Measurements from ENCODE around the gene TFDP1.
"Not testable (repeated sequence)": the region's sequence is repeated elsewhere in the genome, so short reads cannot be mapped to it uniquely, and the experiment has no call there.

TFDP1 gene

DNA sequence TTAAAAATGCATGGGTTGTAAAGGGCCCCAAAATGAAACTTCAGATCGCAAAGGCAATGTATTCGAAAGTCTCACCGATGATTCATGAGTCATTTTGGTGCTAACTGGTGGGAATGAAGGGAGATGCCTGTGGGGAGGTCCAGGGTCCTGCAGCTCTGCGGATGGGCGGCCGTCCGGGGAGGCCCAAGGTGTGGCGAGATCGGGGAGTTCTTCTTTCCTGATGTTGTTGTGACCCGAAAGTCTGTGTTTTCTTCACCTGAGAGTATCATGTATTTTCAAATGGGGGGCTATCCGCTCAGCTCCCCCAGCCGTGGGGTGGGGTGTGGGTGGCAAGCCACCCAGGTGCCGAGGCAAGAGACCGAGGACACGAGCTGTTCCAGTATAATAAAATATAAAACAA, 36.5 kb downstream of the TFDP1 start:
- FAIRE-seq, result no peak

DNA sequence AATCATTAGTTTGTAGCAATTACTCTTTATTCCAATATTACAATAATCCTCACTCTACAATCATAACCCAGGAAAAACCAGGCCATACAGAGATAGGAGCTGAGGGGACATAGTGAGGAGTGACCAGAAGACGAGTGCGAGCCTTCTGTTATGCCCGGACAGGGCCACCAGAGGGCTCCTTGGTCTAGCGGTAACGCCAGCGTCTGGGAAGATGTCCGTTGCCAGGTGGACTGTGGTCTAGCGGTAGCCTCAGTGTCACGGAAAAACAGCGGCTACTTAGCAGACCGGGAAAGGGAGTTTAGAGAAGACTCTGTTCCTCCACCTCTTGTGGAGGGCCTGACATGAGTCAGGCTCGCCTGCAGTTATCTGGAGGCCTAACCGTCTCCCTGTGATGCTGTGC, 36.9 kb downstream of the TFDP1 start:
- not testable (repeated sequence) for FAIRE-seq

DNA sequence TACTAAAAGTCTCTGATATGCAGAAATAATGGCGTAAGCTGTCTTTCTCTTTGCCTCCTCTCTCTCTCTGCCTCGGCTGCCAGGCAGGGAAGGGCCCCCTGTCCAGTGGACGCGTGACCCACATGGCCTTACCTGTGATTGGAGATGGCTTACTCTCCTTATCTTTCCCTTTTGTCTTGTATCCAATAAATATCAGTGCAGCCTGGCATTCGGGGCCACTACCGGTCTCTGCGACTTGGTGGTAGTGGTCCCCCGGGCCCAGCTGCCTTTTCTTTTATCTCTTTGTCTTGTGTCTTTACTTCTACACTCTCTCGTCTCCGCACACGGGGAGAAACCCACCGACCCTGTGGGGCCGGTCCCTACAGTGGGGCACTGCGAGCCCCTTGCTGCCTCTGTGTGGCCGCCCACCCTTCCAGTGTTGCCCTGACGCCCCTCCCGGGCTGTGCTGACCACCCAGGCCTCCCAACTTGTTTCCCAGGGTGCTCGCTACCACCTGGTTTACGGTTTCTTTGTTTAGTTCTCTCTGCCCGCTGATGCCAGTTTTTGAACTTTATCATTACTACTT, 37.5 kb downstream of the TFDP1 start:
- FAIRE-seq, result not testable (repeated sequence)

DNA sequence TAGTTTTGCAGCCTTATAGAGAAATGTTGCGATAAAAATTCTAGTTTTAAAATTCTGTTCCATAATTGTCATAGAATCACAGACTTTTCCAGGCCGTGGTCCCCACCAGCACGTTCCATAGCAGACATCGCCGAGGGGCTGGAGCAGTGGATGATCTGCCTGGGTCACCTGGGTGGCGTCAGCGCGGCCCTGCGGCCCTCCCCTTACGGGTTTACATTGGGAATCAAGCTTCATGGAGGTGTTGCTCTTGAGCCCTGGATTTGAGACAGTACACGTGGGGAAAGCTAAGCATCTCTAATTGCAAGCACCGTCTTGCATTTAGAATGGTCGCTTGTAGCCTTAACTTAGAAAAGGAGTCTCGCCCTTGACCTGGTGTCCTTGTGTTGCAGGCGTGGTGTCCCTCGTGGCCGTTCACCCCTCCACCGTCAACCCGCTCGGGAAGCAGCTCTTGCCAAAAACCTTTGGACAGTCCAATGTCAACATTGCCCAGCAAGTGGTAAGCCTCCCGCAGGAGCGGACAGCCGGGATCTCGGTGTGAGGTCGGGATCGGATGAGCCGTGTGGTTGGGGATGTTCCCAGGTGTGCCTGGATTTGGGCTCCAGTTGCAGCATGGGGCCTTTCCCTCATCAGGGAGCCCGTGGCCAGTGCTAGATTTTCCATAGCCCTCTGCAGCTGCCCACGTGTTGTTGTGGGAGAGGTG, 38.4 kb downstream of the TFDP1 start:
- no peak for FAIRE-seq

DNA sequence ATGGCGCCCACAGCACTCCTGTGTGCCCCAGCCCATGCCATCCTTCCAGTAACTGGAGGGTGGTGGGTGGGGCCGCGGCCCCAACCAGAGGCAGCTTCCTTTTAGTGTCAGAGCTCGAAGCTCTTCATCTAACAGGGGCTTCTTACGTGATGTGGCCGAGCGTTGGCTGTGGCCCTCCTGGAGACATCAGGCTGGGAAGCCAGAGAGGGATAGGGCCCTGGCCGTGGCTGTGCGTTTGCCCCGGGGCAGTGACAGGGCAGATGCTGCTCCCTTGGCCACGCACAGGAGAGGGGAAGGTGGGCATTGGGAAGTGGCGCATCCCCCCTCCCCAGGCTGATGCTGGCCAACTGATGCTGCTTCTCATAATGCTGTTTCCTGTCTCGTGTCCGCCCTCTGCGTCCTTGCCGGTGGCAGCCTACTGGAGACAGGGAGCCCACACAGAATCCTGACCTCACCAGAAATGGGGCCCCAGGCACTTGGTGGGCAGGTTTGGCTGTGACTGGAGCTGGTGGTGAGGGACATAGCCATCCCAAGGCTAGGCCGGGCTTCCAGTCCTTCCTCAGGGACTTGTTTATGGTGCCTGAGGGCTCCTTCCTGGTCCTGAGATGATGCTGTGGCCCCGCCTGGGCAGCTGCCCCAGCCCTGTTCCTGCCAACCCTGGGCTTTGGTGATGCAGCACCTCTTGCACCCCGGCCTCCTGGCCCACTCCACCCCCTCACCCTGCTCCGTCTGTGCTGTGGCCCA, 39.1 kb downstream of the TFDP1 start:
- no peak for FAIRE-seq

DNA sequence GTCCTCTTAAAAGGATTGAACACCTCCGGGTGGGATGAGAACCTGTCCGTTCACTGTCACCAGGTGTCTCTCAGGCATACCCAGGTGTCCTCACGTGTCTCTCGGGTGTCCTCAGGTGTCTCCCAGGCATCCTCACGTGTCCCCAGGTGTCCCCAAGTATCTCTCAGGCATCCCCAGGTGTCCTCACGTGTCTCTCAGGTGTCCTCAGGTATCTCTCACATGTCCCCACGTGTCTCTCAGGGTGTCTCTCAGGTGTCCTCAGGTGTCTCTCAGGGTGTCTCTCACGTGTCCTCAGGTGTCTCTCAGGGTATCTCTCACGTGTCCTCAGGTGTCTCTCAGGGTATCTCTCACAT, 39.7 kb downstream of the TFDP1 start:
- no peak for FAIRE-seq

DNA sequence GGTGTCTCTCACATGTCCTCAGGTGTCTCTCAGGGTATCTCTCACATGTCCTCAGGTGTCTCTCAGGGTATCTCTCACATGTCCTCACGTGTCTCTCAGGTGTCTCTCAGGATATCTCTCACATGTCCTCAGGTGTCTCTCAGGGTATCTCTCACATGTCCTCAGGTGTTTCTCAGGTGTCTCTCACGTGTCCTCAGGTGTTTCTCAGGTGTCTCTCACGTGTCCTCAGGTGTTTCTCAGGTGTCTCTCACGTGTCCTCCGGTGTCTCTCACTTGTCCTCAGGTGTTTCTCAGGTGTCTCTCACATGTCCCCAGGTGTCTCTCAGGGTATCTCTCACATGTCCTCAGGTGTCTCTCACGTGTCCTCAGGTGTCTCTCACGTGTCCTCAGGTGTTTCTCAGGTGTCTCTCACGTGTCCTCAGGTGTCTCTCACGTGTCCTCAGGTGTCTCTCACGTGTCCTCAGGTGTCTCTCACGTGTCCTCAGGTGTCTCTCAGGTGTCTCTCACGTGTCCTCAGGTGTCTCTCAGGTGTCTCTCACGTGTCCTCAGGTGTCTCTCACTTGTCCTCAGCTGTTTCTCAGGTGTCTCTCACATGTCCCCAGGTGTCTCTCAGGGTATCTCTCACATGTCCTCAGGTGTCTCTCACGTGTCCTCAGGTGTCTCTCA, 40.2 kb downstream of the TFDP1 start:
- FAIRE-seq, result not testable (repeated sequence)

DNA sequence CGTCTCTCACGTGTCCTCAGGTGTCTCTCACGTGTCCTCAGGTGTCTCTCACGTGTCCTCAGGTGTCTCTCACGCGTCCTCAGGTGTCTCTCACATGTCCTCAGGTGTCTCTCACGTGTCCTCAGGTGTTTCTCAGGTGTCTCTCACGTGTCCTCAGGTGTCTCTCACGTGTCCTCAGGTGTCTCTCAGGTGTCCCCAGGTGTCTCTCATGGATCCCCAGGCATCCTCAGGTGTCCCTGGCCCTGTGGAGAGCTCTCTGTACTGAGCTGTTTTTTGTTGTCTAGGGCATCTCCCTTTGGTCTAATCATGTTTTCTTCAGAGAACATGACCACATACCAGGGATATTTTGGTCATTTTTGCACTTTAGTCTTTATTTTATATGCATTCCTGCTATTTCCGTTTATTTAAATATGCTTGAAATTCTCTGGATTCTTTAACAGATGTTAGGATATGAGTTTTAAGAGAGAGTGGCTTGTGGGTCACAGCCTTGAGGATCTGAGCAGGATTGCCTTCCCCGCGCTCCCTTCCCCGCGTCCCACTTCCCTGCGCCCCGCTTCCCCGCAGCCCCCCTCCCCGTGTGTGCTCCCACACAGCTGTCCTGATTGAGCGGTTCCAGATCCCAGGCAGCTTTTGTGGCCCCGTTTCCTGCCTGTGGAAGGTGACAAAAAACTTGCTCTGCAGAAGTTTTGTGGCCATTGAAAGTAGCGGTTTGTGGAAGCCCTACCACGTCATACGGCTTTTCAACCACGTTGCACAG, 41.6 kb downstream of the TFDP1 start:
- FAIRE-seq, result no peak

DNA sequence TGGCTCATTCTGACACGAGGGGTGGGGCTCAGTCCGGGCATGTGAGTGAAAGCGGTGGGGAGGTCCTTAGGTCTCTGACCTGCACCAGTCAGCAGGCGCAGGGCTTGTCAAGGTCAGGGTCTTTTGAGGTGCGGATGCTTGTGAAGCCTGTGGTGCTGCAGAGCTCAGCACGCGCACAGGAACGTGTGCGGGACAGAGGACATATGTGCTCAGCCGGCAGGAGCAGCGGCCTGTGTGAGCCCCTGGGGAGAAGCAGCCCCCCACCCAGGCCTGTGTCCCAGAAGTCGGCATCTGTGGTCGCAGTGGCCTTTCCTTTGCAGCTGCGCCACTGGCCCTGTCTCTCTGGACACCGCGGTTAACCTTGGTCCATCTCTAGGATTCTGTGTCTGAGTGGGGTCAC, 42.6 kb downstream of the TFDP1 start:
- FAIRE-seq, result no peak

DNA sequence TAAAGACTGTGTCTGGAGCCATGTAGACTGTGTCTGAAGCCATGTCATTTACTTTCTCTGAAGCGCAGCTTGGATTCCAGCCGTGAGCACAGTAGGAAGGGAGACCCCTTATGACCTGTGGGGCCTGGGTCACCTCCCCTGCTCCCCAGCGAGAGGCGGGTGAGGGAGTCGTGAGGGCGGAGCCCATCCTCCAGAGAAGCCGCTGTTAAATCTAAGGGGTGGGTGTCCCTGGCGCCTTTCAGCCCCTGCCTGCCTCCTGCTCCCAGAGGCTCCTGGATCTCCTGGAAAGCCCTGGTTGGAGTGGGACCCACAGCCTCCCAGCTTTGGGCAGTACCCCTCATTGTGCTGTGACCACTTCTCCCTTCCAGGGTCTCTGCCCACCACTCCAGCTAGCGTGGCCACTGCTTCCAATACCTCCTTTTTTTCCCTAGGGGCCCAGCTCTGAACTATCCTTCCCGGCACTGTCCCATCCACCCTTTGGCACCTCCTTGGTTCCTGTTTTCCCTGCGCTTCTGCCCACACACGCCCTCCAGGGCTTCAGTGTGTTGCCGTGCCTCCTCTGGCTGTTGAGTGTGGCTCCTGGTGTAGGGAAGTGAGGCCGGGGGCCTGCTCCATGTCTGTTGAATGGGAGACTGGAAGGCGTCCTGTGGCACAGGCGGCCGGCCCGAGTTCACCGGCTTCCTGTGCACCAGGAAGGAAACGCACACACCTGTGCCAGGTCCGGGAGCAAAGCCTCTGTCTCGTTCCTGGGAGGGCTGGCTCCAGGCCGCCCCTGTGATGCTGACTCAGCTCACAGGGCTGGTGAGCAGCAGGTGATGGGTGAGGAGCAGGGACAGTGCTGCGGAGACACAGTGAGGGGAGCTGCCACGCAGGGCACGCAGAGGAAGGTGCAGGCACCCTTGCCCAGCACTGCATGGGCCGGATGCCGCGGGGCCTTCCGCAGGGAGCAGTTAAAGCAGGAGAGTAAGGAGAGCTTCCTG, 44.0 kb downstream of the TFDP1 start:
- no peak for FAIRE-seq

DNA sequence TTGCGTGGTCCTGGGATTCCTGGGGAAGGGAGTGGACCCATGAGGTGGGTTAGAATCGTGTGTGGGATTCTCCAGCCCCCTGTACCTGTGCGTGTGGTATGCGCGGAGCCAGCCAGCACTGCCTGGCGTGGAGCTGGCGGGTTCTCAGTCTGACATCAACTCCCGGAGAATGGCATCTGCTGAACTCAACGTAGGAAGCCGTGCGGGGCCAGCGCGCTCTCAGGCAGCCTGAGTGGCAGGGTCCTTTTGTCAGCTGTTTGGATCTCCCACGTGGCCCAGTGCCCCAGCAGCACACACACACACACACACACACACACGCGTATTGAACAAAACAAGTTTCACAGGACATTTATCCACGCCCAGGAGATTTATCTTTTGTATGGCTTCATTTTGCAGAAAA, 45.3 kb downstream of the TFDP1 start:
- no peak for FAIRE-seq

DNA sequence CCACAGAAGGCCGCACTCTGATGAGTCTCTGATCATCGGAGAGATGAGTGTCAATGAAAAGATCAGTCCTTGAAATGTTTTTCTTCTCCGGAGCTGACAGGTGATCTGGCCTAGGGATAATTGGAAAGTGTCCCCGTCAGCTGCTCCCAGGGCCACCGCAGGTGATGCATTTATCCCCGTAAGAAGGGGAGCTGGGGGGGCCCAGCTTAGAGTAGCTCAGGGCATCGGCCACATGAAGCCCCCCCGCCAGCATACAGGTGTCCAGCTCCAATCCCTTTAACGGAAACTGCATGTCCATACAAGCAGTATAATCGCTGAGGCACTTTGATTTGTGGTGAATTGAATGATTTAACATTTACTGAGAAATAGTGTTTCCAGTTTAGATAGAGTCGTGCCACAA, 45.7 kb downstream of the TFDP1 start:
- no peak for FAIRE-seq

DNA sequence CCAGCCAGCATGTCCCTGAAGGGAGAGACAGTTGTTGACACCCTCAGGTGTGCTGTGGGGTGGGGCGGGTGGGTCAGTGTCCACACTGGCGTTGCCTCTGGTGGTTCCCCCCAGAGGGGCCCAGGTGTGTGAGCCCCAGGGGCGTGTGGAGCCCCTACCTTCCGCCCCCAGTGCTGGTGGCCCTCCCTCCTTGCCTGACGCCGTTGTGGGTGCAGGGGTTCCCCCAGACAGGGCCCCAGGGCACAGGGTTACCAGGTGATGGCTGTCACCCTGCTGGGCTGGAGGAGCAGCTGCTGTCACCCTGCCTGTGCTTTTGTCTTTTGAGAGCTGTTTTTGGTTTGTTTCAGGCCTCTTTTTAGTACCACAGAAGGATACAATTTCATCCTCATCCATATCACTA, 46.3 kb downstream of the TFDP1 start:
- FAIRE-seq, result no peak

DNA sequence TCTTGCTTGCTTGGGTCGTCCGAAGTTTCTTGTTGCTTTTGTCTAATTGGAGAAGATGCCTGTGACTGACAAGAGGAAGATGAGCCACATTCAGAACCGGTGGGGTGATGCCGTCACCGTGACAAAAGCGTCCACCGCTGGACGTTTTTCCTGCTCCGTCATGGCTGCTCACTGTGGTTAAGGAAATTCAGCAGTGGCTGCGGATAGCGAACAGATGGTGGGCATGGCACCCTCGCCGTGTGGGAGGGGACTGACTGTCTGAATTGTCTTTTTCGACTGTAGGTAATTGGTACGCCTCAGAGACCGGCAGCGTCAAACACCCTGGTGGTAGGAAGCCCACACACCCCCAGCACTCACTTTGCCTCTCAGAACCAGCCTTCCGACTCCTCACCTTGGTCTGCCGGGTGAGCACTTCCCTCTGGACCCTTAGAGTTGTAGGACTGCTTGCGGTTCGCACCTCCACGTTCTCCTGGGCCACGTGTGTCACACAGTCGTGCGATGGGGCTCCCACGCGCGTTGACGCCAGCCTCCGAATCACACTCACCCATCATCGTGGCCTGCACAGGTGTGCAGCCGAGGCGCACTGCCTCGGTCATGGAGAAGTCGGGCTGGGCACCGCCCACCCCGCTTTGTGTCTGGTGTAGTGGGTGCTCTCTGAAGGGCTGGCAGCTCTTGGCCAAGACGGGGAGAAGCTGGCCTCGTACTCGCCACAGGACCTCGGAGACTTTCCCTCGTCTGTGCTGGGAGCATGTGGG, 47.0 kb downstream of the TFDP1 start:
- no peak for FAIRE-seq

DNA sequence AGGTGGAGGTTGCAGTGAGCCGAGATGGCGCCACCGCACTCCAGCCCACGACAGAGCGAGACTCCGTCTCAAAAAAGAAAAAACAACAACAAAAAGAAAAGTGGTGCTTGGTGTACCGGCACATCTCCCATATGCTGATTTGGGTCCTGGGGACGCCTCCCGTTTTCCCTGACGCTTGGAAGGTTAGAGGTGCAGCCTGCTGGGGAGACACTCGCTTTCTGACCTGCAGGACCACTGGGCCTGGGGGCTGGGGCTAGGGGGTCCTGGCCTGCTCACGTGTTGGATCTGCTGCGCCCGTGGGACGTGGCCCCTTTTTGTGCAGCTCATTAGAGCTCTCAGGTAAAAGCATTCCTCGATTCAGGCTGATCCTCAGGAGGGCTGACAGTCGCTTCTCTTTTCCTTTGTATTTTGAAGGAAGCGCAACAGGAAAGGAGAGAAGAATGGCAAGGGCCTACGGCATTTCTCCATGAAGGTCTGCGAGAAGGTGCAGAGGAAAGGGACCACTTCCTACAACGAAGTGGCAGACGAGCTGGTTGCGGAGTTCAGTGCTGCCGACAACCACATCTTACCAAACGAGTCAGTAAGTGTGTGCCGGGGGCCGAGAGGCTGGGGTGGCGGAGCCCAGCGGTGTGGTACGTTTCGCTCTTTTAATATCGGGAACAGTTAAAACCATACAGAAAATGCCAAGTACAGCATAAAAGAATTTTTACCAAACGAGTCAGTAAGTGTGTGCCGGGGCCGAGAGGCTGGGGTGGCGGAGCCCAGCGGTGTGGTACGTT, 48.3 kb downstream of the TFDP1 start:
- no peak for FAIRE-seq

DNA sequence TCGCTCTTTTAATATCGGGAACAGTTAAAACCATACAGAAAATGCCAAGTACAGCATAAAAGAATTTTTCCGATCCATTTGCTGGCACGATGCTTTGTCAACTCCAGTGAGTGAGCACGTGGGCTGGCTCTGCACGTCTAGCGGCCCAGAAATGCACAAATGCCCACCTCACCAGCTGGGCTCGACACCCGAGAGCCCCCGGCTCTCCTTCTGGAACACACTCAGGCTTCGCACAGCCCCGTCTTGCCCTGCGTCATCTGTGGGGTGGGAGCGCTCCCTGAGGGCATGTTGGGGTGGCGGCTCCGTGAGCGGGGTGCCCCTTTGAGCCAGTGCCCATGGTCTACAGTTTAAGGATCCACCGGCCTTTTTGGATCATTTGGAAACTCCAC, 48.9 kb downstream of the TFDP1 start:
- no peak for FAIRE-seq

DNA sequence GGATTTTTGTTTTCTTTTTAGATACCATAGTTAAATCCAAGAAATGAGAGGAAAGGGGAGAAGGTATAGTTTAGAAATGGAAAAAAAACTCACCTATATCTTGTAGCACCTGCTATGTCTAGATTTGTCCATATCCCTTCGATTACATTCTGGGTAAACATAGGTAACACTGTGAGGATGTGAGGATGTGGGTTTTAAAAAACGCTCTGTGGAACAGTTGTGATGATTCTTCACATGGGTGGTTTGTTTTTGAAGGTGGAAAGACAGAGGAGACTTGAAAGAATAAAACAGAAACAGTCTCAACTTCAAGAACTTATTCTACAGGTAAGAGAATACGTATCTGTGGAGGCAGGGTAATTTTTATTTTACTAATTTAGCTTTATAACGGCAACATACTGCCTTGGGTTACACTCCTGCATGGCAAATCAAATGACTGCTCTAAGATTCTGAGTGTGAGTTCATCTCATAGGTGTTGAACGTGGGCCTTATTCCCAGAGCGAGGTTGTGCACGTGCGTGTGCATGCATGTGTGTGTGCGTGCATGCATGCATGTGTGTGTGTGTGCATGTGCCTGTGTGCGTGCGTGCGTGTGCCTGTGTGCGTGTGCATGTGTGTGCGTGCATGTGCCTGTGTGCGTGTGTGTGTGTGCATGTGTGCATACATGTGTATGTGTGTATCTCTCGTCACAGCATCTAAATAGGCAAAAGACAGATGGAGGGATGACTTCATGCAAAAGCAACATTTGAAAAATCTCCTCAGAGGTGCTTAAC, 49.9 kb downstream of the TFDP1 start:
- no peak for FAIRE-seq

DNA sequence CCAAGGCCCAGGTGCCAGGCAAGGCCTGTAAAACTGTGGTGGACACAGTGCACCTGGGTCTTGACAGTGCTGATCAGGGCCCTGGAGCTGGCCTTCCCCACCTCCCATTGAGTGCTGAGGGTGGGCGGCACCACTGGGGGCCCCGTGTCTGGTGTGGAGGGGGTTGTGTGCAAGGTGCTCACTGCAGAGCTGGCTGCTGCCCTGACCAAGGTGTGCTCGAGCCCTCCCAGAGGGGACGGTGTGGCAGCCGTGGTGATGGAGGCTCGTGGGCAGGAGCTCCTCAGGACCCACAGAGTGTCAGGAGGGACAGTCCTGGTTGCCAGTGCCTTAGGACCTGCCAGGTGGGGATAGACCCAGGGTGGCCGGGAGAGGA, 50.5 kb downstream of the TFDP1 start:
- FAIRE-seq, result no peak

DNA sequence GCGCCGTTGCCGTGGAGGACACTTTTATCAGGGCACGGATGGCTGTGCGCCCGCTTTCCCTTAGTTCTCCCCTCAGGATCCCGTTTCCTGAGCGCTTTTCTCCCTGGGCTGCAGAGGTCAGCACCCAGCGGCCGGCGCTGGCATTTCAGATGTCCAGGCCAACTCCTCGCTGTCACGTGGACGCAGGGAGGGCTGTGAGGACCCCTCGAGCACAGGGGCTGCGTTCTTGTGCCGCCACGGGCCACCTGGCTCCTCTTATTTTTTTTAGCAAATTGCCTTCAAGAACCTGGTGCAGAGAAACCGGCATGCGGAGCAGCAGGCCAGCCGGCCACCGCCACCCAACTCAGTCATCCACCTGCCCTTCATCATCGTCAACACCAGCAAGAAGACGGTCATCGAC, 51.2 kb downstream of the TFDP1 start:
- FAIRE-seq, result no peak
